NK-92 treated with Interleukin-12 subunit alpha and Interleukin-12 subunit beta, amount 100 ng/mL, for 24 hours (cell line): Measurements from ENCODE around the gene ZNF619.

ENCODE experiments used
- DNase-seq: peaks from one replicate; lab custom pipeline; 2025; lab: John Stamatoyannopoulos, UW

ZNF619 gene

GRCh38 chr3:40534283-40534682 lies 57.4 kb downstream of the ZNF619 start:
- DNase-seq = no peak
